GM12878 (cell line): Measurements from ENCODE around the gene TRIM16. TPM values are rescaled to one million over a fixed set of nuclear protein-coding genes. Genes with fewer than 3 reads are reported as not detected.

Experiments used
- ATAC-seq: fragments of 200-7000 bp; cut with Tn5 transposase; 3 replicates; pipeline ENCODE4 v1.9.1; 2020; ENCODE audit warnings: mild to moderate bottlenecking, moderate library complexity
- BruUV-seq: library from RNA; stranded (reverse); fragments of 400-500 nt; replicated peaks from 2 replicates; lab custom pipeline; 2021; lab: Mats Ljungman, UMichigan
- CTCF ChIA-PET: fragments of 300-600 bp; sonication (Branson Sonifier 250); formaldehyde crosslinking; extraction: SDS; loops from one replicate; lab custom pipeline; 2021; ENCODE audit warnings: inconsistent platforms; lab: Yijun Ruan, JAX
- POLR2A ChIA-PET: fragments of 350-600 bp; formaldehyde crosslinking; extraction: SDS; loops from one replicate; lab custom pipeline; 2021; ENCODE audit warnings: inconsistent platforms; lab: Charles Lee
- RAD21 ChIA-PET: fragments of 300-600 bp; sonication (Branson Sonifier 250); formaldehyde crosslinking; loops from one replicate; lab custom pipeline; 2023; ENCODE audit warnings: antibody characterized with exemption; ENCODE audit not compliant: unreplicated experiment; lab: Charles Lee
- SMC1A ChIA-PET: fragments of 300-600 bp; sonication (Branson Sonifier 250); formaldehyde crosslinking; loops from one replicate; lab custom pipeline; 2023; ENCODE audit not compliant: unreplicated experiment, uncharacterized antibody; lab: Charles Lee
- DNase-seq: peaks from one replicate; pipeline ENCODE4 v3.0.0-alpha.2; 2011; ENCODE audit warnings: low read depth, low spot score
- FAIRE-seq: peaks from 3 replicates; lab custom pipeline; 2011; peaks lifted over from hg19 to GRCh38; lab: Jason Lieb, UNC
- H2AFZ ChIP-seq: 2 replicates; pipeline ENCODE4 v1.6.0; 2011; ENCODE audit warnings: low read depth, low read length, control low read depth; ENCODE audit not compliant: control insufficient read depth
- H3K27ac ChIP-seq: 2 replicates; pipeline ENCODE4 v1.5.1; 2011; ENCODE audit warnings: control low read depth; ENCODE audit not compliant: control insufficient read depth, insufficient read depth
- H3K27me3 ChIP-seq, 2 experiments: replicated peaks in 1 of 2; 2 replicates each; pipeline versions ENCODE4 v1.6.0 to v1.6.1; 2011; ENCODE audit warnings: low read length in 1 of 2; ENCODE audit not compliant: control insufficient read depth in 2 of 2, insufficient read depth in 2 of 2
- H3K36me3 ChIP-seq, 2 experiments: 2 replicates each; pipeline ENCODE4 v1.5.1; 2011; ENCODE audit warnings: low read length in 1 of 2; ENCODE audit not compliant: control insufficient read depth in 2 of 2, insufficient read depth in 2 of 2
- H3K4me1 ChIP-seq: 2 replicates; pipeline ENCODE4 v1.6.1; 2011; ENCODE audit warnings: mild to moderate bottlenecking, low read length, moderate library complexity, mixed read lengths; ENCODE audit not compliant: control insufficient read depth, insufficient read depth
- H3K4me2 ChIP-seq: 2 replicates; pipeline ENCODE4 v1.6.0; 2011; ENCODE audit warnings: control low read depth; ENCODE audit not compliant: control insufficient read depth, insufficient read depth
- H3K4me3 ChIP-seq: fragments of 200-600 bp; sonication (generic); 2 replicates; pipeline ENCODE4 v1.5.1; 2016
- H3K79me2 ChIP-seq: 2 replicates; pipeline ENCODE4 v1.6.0; 2011; ENCODE audit warnings: low read length; ENCODE audit not compliant: control insufficient read depth, insufficient read depth
- H3K9ac ChIP-seq: 2 replicates; pipeline ENCODE4 v1.8.0; 2011; ENCODE audit warnings: low read length, control low read depth, mixed read lengths; ENCODE audit not compliant: control insufficient read depth, insufficient read depth
- H3K9me3 ChIP-seq: replicated peaks from 3 replicates; pipeline ENCODE4 v1.5.1; 2011; ENCODE audit warnings: mild to moderate bottlenecking, low read length; ENCODE audit not compliant: control insufficient read depth, insufficient read depth
- H4K20me1 ChIP-seq: 2 replicates; pipeline ENCODE4 v1.6.0; 2011; ENCODE audit not compliant: control insufficient read depth, insufficient read depth
- CREB1 ChIP-seq: IDR thresholded peaks from 2 replicates; pipeline ENCODE4 v1.6.1; 2012; ENCODE audit warnings: low read depth, mild to moderate bottlenecking, inconsistent platforms
- KAT2A ChIP-seq: conservative IDR thresholded peaks from 2 replicates; pipeline ENCODE4 v1.6.1; 2011; ENCODE audit warnings: low read depth, low read length; ENCODE audit not compliant: control insufficient read depth
- NR2C1 ChIP-seq: fragments of 450-650 bp; IDR thresholded peaks from 2 replicates; pipeline ENCODE4 v1.6.1; 2017; ENCODE audit warnings: antibody characterized with exemption, mild to moderate bottlenecking, moderate library complexity
- POLR2AphosphoS5 ChIP-seq: IDR thresholded peaks from 2 replicates; pipeline ENCODE4 v1.6.1; 2011; ENCODE audit warnings: mild to moderate bottlenecking, low read length, inconsistent platforms
- RB1 ChIP-seq: fragments of 450-650 bp; formaldehyde crosslinking; IDR thresholded peaks from 2 replicates; pipeline ENCODE4 v1.6.1; 2017; ENCODE audit warnings: mild to moderate bottlenecking, borderline replicate concordance
- RCOR1 ChIP-seq: conservative IDR thresholded peaks from 2 replicates; pipeline ENCODE4 v1.6.1; 2012; ENCODE audit warnings: low read depth, low read length, improper control_type of control experiment
- WGBS: methylation state at CpG from one replicate; pipeline ENCODE4 v1.1.6; 2016; ENCODE audit warnings: low lambda C conversion rate; ENCODE audit not compliant: insufficient replicate concordance, insufficient coverage; ENCODE audit errors: missing lambda C conversion rate; 5-methylcytosine and 5-hydroxymethylcytosine counted together
- in situ Hi-C: fragments of 300-500 bp; cut with MboI; formaldehyde crosslinking; loops from 9 replicates; pipeline ENCODE4 v1.14.3; 2018; ENCODE audit warnings: mixed read lengths
- intact Hi-C: fragments of 100-400 bp; cut with micrococcal nuclease; formaldehyde crosslinking; loops from one replicate; pipeline ENCODE4 v1.14.2; 2022; ENCODE audit not compliant: unreplicated experiment
- polyA plus RNA-seq, 11 experiments: library from polyadenylated mRNA; depleted of rRNA in 4 of 11; unstranded in 6 of 11; stranded (reverse) in 5 of 11; fragments of >200 nt; fragmentation: Nextera tagmentation in 4 of 11; fragmentation: Illumina TruSeq in 1 of 11; extraction: Ambion mirVana in 4 of 11; extraction: Trizol in 1 of 11; gene quantifications; 1 replicate in 1 of 11; 2 replicates in 10 of 11; pipeline versions ENCODE4 v1.2.1 to v1.2.3, GENCODE V29; 2011 to 2016; ENCODE audit warnings: inconsistent platforms in 2 of 11, missing spikeins in 2 of 11, low read depth in 1 of 11
- total RNA-seq, 4 experiments: library from RNA; depleted of rRNA in 3 of 4; stranded (reverse); fragments of >200 nt in 3 of 4; fragmentation: Illumina TruSeq in 1 of 4; extraction: Trizol in 1 of 4; gene quantifications; 2 replicates each; pipeline versions ENCODE4 v1.2.1 to v1.2.3, GENCODE V29; 2013 to 2021

The TRIM16 gene
- total and polyA plus RNA-seq, 10 of the 15 experiments (the other 5 are each of a cell fraction or from before 2014, with no cell fraction given), result 2.6 to 11.9 (median 9.9) TPM

- ChIA-PET RAD21 (no interaction called here), CTCF (no interaction called here), POLR2A (no interaction called here), SMC1A (no interaction called here)
- Histone ChIP-seq H3K27ac (no peak overlapping the region), H4K20me1 (no peaks in the 10 kb centered on the region), H3K9ac (no peak overlapping the region), H3K4me2 (no peak overlapping the region), H3K4me1 (peaks cover 3% of the 10 kb centered on the region; the same call in 1 of the 2 replicates), H3K4me3 (no peak overlapping the region), H3K9me3 (no peaks in the 10 kb centered on the region), H3K27me3 (no peaks in the 10 kb centered on the region), H3K36me3 (no peaks in the 10 kb centered on the region), H2AFZ (no peak overlapping the region), H3K79me2 (no peaks in the 10 kb centered on the region)
- WGBS, result 90% methylated on average over 5 of the region's 6 CpGs
- intact Hi-C loops (no loop called here), in situ Hi-C loops (no loop called here)
- TF ChIP-seq NR2C1 (no peak), RB1 (no peak), POLR2AphosphoS5 (no peak), RCOR1 (no peak)
- FAIRE-seq, result no peak
- no TSS peak for BruUV-seq
- no peak for ATAC-seq
- no peak for DNase-seq
These were observed 31.2 kb downstream of the TRIM16 start for GRCh38 chr17:15652960-15653359.

- BruUV-seq, result no TSS peak
- H3K79me2 ChIP-seq, result no peaks in the 10 kb centered on the region
- no peaks in the 10 kb centered on the region for H3K27me3 ChIP-seq
- H3K4me2 ChIP-seq, result no peak overlapping the region
- FAIRE-seq (peak; percentile 13), ATAC-seq (peak; percentile 92), DNase-seq (peak; percentile 33)
- intact Hi-C loops (no loop called here), in situ Hi-C loops (no loop called here)
- H4K20me1 ChIP-seq, result no peaks in the 10 kb centered on the region
- no peak overlapping the region for H2AFZ ChIP-seq
- no peak overlapping the region for H3K4me3 ChIP-seq
- ChIA-PET POLR2A (no interaction called here), SMC1A (no interaction called here), RAD21 (no interaction called here), CTCF (no interaction called here)
- peak overlapping the region; percentile 8; the same call in 1 of the 2 replicates for H3K27ac ChIP-seq
- H3K9me3 ChIP-seq, result no peaks in the 10 kb centered on the region
- no peaks in the 10 kb centered on the region for H3K36me3 ChIP-seq
- WGBS, result 25% methylated on average over 8 of the region's 8 CpGs
- H3K9ac ChIP-seq, result no peak overlapping the region
- TF ChIP-seq CREB1 (0 out of 2 replicates have a peak, but pooled peaks have one; percentile 26), KAT2A (no peak)
- peaks cover 3% of the 10 kb centered on the region; the same call in 1 of the 2 replicates for H3K4me1 ChIP-seq
These were observed 32.5 kb downstream of the TRIM16 start for GRCh38 chr17:15651583-15652110.
